HG02798 (cell line): Measurements from ENCODE around the gene TMEM255A.

ENCODE experiments used
- ATAC-seq: cut with Tn5 transposase; IDR thresholded peaks from one replicate; pipeline ENCODE4 v1.9.1; 2021; ENCODE audit warnings: mild to moderate bottlenecking; ENCODE audit not compliant: unreplicated experiment, poor library complexity

The TMEM255A gene

DNA sequence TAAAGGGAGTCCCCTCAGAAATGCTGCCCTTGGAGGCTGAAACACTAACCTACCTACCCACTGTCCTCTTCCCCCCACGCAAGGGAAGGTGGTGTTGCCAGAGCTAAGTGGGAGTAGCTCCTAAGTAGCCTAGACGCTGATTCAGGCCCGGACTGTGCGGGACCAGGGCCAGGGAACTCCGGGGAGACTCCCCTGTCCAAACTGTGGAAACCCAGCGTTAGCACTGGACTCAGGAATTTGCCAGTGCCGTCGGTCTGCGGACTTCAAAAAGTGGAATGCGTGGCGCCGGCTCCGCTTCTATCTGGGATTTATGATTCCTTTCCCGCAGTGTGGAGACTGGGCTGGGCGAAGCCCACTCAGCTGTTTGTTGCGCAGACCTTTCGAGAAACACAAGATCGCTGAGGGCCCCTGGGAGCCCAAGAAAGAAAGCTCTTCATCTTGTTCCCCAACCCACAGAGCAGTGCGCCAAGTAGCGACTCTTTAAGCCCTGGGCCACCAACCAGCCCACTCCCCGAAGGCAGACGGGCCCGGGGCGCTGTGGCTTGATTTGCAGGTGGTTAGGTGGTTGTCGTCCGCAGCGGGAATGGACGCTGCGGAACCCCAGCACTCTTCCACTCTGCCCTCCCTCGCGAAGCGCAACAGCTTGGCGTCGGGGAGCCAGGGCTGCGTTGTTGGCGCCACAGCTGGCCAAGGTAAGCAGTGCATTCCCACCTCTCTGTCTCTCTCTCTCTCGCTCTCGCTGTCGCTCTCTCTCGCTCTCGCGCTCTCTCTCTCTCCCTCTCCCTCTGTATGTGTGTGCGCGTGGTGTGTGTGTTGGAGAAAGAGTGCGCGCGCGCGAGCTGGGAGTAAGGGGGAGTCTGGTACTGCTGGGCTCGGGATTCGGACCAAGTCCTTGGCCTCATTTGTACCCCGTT lies 2.0 kb downstream of the TMEM255A start:
- ATAC-seq = peak; percentile 94

DNA sequence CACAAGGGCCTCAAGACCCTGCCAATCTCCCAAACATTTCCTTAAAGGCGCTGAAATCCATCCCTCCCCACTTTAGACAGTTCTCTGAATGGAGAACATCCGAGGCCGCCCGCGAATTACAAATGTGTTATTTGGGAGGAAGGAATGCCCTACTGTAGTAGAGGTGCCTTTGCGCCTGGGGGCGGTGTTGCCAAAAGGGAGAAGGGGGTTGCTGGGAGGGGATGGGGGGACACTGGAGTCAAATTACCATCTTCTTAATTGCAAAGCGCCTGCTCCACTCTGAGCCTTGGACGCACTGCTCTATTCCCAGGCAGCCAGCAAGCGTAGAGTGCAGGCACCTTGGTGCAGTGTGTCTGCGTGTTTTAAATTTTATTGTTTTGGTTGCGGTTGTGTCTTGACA lies 2.7 kb downstream of the TMEM255A start:
- no peak for ATAC-seq

DNA sequence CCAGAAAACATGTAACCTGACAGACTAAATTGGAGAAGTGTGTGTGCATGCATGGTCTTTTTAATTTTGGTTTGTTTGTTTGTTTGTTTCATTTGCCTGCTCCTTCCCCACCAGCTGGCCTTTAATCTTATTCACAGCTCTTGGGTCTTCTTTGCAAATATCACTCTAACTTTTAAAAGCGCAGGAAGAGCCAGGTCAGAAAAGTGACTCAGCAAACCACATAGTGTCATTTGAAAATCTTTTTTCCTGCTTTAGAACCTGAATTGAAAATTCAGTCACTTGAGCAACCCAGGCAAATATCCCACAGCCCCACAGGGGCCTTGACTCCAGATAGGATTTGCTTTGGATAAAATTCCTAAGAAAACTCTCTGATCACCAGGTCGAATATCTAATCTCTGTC lies 4.6 kb downstream of the TMEM255A start:
- no peak for ATAC-seq

DNA sequence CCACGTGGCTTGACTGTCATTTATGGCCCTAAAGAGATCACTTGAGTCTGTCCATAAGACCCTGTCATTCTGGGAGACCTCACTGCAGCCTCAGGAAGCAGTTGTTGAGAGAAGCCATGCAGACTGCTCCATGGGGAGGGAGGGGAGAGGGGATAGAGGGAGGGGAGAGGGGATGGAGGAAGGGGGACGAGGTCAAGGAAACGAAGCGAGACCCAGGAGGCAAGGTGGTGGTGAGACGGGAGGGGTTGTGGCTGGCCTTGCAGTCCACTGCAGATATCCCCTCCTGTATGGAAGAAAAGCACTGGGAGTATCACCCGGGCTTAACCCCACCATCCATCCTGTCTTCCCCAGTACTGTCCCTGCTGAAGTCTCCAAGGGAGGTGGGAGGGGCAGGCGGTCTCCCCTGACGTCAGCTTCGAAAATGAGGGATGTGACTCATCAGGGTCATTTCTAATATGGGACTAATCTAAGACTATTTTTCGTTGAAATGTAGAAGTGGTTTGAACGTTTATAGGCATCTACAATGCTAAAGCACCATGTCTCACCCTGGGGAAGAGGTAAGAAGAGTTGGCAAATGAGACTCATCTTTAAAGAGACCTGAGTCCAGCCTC lies 5.6 kb downstream of the TMEM255A start:
- ATAC-seq = no peak

DNA sequence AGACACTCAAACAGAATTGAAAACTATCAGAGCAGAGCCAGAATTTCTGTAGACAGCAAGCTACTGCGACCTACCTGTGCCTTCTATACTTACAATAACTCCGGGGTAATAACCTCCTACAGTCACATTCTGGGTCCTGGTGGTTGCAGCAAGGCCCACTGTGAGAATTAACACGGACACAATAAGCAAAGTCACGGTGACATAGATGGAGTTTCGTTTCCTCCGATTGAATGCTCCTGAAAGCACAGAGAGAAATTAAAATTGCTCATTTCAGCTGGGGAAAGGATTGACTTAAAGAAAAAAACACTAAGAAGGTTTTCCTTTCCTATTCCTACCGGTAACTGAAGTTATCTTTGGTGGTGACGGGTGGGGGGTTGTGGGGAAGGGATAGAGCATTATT lies 7.0 kb downstream of the TMEM255A start:
- ATAC-seq = no peak

DNA sequence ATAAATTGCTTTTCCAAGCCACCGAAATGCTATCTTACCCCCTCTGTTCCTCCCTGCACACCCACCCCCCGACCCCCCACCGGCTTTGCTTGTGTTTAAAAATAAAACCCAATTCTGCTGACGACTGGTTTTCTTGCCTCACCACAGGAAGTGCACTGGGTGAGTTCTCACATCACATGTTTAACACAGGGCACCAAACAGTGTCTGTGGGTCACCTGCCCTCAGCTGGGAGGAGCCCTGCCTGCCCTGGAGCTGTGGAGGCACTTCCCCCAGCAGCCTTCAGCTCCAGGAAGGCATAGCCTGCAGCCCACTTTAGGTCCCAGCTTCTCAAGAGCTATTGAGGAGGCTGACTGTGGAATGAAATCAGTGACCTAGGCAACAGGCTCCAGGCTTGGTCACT lies 8.8 kb downstream of the TMEM255A start:
- peak; percentile 91 for ATAC-seq

DNA sequence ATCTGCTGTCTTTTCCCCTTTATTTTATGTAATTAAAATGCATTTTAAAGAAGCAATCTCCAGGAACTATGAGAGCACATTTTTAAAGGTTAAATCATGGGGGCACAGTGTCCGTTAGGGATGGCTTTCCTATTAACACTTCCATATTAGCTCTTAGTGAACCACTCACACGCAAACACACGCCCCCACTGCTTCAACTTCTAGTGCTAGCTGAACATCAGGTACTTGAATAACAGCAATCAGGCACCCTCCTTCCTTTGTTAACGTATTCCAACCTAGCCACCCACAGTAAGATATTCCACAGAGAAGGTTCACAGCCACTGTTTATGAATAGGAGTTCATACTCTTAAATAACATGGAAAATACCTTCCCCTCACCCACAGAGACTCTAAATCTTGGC lies 9.3 kb downstream of the TMEM255A start:
- no peak for ATAC-seq

DNA sequence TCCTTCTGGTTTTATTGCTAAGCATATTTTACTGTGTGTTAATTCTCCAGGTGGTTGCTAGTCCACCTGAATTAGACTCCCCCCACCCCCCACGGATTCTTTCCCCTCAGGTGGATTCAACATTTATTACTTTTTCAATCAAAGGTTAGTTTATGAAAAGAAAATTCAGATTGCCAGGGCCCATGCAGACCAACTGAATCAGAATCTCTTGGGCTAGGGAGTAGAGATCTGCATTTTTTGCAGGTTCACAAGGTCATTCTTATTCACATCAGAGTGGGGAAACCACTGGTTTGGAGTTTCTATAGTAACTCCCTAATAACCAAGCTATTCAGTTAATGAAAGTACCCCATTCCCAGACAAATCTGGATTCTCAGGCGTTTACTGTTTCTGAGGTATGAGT lies 9.8 kb downstream of the TMEM255A start:
- ATAC-seq = no peak

DNA sequence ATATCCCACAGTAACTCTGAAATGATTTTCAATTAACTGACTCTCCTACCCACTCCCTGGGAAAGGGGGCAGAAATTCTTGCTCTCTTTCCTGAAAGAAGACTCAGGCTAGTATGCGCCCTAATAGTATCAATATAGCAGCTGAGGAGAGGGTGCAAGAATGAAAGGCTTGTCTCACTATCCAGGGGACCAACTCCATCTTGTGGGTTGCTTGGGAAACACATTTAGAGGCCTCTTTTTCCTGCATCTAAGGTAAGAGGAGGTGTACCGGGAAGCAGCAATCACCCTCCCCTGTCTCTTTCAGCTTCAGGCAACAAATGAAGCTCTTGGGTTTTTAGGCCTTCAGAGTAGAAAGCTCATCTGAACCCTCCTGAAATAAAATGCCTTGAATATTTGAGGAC lies 11.3 kb downstream of the TMEM255A start:
- ATAC-seq = no peak

DNA sequence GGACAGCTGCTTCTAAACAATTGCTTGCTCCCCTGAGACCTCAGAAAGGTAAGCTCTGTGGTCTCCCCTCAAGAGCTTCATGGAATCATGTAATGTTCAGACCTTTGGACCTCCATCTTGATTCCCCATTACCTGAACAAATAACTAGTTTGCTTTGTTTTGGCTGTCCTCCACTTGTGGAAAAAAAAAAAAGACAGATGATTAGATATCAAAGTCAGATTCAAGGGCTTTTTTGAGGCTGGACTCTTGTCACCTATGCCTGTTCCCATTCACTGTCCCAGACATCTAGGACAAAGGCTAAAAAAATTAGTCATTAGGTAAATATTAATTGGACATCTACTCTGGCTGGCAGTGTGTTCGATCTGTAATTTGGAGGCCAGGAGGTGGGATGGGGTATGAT lies 13.3 kb downstream of the TMEM255A start:
- ATAC-seq = no peak

DNA sequence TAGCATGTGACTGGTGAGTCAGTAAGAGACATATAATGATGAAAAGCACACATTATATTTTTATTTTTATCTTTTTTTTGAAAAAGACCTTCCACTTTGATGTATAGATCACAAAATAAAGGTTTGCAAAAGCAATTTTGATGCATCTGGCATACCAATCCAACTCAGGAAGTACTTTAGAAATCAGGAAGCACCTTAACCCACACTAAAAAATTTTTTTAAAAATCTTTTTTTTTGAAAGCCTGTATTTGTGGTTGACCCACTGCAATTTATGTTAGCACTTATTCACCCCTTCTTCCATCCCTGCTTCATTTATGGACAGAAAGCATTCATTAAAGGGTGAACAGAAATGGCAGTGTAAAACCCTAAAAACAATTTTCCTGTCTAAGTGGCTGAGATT lies 16.6 kb downstream of the TMEM255A start:
- no peak for ATAC-seq

DNA sequence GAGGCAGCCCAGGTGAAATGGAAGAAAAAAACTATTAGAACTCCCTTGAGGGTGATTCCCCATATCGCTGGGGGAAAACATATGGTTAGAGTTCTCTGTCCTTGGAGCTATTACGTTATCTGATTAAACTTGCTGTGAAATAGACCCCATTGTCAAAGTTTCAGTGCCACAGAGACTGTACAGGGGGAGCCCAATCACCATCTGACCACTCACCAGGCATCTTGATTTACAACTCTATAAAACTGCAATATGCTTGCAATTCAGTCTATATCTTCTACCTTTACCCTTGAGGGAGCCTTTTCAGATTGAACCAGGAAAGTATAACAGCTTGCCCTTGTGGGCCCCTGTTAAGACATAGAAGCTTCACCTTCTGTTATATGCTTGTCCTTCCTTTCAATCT lies 18.2 kb downstream of the TMEM255A start:
- no peak for ATAC-seq

DNA sequence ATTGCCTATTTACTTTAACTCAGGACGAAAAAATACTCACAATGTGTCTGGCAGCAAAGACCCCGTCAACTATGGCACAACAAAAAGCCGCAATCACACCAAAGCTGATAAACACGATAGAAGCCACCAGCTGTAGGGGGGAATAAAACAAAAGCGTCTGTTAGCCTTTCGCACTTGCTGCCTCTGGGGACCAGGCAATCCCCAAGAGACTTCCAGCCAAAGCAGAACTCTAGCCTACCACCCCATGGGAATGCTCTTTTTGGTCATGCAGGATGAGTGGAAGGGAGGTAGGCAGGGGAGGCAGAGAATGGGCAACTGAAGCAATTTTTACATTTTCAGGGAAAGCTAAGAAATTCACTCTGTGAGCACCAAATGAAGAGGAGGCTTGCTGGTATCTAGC lies 20.1 kb downstream of the TMEM255A start:
- ATAC-seq = no peak

DNA sequence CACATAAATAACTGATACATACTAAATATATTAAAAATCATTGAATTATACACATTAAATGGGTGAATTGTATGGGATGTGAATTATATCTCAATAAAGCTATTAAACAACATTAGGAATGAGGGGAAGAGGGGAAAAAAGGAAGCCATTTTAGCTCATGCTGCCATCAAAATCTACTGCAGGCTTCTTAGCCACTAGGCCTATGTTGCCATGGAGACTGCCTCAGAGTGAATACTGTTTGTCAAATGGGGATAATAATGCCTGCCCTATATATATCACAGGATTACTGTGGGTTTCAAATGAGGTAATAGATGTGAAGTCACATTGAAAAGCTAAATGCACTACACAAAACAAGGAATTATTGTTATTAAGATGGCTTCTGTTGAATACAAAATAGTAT lies 21.2 kb downstream of the TMEM255A start:
- ATAC-seq = no peak

DNA sequence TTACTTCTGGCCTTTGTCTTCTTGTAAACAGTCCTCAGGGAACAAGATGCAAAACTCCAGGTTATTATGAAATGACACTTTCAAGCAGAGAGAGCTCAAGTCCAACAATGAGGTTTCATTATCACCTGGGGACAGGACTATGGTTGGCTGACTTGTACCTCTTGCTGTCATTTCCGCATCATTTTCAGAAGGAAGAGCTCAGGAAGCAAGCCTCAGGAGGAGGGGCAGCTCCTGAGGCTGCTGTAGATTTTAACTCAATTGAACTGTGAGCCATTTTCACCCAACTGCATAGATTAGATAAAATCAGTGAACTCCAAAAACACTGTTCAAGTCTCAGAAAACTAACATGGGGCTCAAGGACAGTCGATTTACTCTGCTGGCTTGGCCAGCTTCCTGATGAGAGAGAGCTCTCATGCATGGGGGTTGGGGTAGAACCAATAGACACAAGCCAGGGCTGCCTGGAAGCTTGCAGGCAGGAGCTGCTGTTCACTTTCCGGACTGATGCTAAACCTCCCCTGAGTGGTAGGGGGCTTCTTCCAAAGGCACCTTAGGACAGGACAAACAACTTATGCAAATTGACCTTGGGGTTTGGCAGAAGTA lies 23.6 kb downstream of the TMEM255A start:
- ATAC-seq = peak; percentile 66

DNA sequence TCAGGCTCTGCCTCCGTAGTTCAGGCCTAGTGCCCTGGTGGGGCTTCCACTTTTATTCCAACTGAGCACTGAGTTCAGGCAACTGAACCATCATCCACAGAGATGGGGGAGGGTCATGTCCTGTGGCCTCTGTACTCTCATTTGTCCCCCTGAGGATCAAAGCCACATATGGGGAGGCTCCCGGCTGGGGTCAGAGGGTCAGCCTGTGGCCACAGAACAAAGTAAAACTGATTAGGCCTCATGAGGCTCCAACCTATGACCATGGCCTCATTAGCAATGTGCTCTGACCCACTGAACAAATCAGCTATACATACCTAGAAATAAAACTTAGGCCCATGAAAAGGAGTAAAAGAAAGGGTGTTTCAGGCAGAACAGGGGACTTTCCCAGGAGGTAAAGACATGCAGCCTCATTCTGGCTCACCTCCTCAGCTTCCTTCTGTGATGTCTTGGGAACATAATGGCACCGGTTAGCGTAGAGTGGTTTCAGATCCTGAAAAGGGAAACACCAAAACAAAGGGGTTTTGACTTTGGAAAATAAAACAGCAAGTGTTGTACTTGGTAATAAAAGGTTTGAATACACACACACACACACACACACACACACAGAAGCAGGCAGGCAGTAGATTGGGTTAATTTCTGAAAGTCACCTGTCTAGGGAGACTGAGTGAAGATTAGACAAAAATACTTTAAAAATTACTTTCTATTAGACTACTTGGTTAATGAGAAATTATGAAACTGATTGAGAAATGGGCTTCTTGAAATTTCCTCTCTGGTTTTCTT lies 24.3 kb downstream of the TMEM255A start:
- peak; percentile 52 for ATAC-seq

DNA sequence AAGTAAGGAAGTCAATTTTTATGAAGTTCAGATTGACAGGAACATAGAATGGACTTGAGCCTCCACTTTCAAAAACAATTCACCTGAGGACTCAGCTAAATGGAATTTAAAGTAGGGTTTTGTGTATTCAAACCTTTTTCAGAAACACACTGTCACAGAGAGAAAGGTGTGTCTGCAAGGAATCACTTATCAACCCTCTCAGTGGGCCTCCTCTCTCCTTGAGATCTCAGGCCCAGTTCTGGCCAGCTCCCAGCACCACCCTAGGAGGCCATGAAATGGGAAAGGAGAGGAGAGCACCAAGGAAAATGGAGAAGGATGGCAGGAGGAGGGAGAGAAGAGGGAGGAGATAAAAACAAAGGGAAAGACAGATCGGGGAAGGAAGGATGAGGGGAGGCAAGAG lies 28.6 kb downstream of the TMEM255A start:
- no peak for ATAC-seq

DNA sequence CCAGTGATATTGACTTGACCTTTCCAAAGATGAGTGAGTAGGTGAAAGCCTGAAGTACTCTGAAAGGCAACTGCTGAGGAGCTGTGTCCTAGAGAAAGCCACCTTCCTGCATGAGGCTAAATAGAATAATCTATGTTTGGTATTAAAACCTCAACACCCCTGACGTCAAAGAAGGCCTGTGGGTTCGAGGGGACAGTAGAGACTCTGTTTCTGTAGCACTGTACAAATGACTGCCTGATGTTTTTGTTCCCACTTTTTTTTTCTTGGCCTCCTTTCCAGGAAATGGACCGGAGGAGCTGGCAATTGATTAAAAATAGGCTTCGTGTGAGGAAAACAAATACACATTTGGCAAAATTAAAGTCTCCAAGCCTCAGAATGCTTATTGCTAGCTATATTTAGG lies 29.5 kb downstream of the TMEM255A start:
- ATAC-seq = no peak

DNA sequence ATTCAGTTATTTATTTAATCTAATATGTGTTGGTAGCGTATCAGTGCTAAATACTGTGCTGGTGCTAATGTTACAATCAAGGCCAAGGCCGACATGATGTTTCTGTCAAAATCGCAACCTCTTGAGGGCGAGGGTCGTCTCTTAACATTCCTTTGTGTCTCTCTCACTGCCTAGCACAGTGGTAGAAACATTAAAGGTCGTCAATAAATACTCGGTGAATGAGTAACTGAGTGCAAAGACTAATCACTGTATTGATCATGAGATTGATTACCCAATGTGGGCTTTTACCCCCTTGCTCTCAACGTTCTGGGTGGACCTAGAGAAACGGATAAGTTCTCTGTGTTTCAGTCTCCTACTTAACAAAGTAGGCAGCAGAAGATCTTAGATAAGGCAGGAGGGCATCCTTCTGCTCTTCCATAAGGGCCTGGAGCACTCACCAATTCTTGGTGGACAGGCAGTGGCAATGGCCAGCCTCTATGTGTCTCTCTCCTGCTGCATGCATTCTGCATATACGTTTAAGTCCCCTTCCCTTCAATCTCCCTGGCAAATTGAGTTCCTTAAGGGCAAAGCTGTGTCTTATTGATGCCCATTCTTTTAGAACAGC lies 30.1 kb downstream of the TMEM255A start:
- no peak for ATAC-seq

DNA sequence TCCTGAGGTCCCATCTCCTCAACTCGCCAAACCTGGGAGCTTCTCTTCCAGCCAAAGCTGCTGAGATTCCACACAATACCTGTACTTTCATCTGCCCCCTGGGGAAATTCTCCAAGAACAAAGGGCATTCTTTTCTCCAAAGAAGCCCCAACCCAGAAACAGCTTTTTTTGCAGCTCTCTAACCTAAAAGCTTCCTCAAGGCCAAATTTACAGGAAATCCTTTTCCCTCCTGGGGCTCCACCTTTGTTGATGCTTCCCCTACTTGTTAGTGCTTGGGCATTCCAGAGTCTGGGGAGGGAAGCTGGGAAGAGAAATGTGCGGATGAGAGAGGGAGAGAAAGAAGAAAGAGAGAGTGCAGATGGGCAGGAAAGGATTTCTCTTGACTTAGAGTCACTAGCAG lies 36.3 kb downstream of the TMEM255A start:
- no peak for ATAC-seq
